GM23338 (cell line): ENCODE measurements around the gene SBSN. TPM values are rescaled to one million over a fixed set of nuclear protein-coding genes. Genes with fewer than 3 reads are reported as not detected.

Experiments
- ATAC-seq: fragments of 200-7000 bp; cut with Tn5 transposase; 3 replicates; pipeline ENCODE4 v1.9.1; 2020
- DNase-seq: peaks from one replicate; pipeline ENCODE4 v3.0.0-alpha.2; 2015; ENCODE audit warnings: low spot score
- H2AFZ ChIP-seq: fragments of 200-600 bp; sonication (generic); 2 replicates; pipeline ENCODE4 v1.8.0; 2016; ENCODE audit warnings: antibody characterized with exemption, mild to moderate bottlenecking, moderate library complexity
- H3F3A ChIP-seq: fragments of 200-600 bp; sonication (generic); replicated peaks from 2 replicates; pipeline ENCODE4 v1.8.0; 2017; ENCODE audit warnings: antibody characterized with exemption, mixed run types, low read depth
- H3K27ac ChIP-seq: fragments of 200-600 bp; sonication (generic); 2 replicates; pipeline ENCODE4 v1.6.1; 2016; ENCODE audit warnings: low read depth
- H3K27me3 ChIP-seq: fragments of 200-600 bp; sonication (generic); 2 replicates; pipeline ENCODE4 v1.8.0; 2016; ENCODE audit warnings: mild to moderate bottlenecking, mixed run types, moderate library complexity; ENCODE audit not compliant: insufficient read depth
- H3K36me3 ChIP-seq: fragments of 200-600 bp; sonication (generic); 2 replicates; pipeline ENCODE4 v1.8.0; 2016; ENCODE audit warnings: mild to moderate bottlenecking; ENCODE audit not compliant: insufficient read depth
- H3K4me1 ChIP-seq: fragments of 200-600 bp; sonication (generic); 2 replicates; pipeline ENCODE4 v1.8.0; 2016; ENCODE audit warnings: mild to moderate bottlenecking, moderate library complexity; ENCODE audit not compliant: insufficient read depth
- H3K4me2 ChIP-seq: fragments of 200-600 bp; sonication (generic); 2 replicates; pipeline ENCODE4 v1.7.1; 2017; ENCODE audit warnings: mixed run types
- H3K4me3 ChIP-seq: fragments of 200-600 bp; sonication (generic); 2 replicates; pipeline ENCODE4 v1.6.1; 2016; ENCODE audit warnings: mixed run types
- H3K79me2 ChIP-seq: fragments of 200-600 bp; sonication (generic); replicated peaks from 2 replicates; pipeline ENCODE4 v1.8.0; 2017; ENCODE audit warnings: mild to moderate bottlenecking; ENCODE audit not compliant: insufficient read depth
- H3K9me2 ChIP-seq: fragments of 200-600 bp; sonication (generic); 2 replicates; pipeline ENCODE4 v1.8.0; 2017; ENCODE audit not compliant: insufficient read depth
- H4K20me1 ChIP-seq: fragments of 200-600 bp; sonication (generic); replicated peaks from 2 replicates; pipeline ENCODE4 v1.8.0; 2017; ENCODE audit warnings: mild to moderate bottlenecking; ENCODE audit not compliant: insufficient read depth
- H3K27ac Mint-ChIP-seq: 2 replicates; pipeline ENCODE4 v1.8.0; 2020; ENCODE audit warnings: inconsistent platforms, mild to moderate bottlenecking, moderate library complexity, mixed read lengths
- H3K27me3 Mint-ChIP-seq: 3 replicates; pipeline ENCODE4 v1.8.0; 2022; ENCODE audit warnings: low read depth, mild to moderate bottlenecking, moderate library complexity, mixed read lengths, inconsistent platforms; ENCODE audit not compliant: insufficient read depth, poor library complexity
- H3K36me3 Mint-ChIP-seq: 3 replicates; pipeline ENCODE4 v1.8.0; 2021; ENCODE audit warnings: low read depth, mild to moderate bottlenecking, inconsistent platforms, moderate library complexity, mixed read lengths
- H3K4me1 Mint-ChIP-seq: 3 replicates; pipeline ENCODE4 v1.8.0; 2020; ENCODE audit warnings: mild to moderate bottlenecking, inconsistent platforms, mixed read lengths
- H3K4me3 Mint-ChIP-seq: 3 replicates; pipeline ENCODE4 v1.8.0; 2021; ENCODE audit warnings: moderate library complexity, mild to moderate bottlenecking, inconsistent platforms, mixed read lengths
- H3K9me3 Mint-ChIP-seq: 3 replicates; pipeline ENCODE4 v1.8.0; 2020; ENCODE audit warnings: moderate library complexity, mild to moderate bottlenecking, inconsistent platforms, mixed read lengths
- CREB1 ChIP-seq: fragments of 250-450 bp; sonication (Bioruptor Pico); IDR thresholded peaks from 2 replicates; pipeline ENCODE4 v1.5.0; 2020; ENCODE audit warnings: low read depth, mild to moderate bottlenecking, moderate library complexity
- CTCF ChIP-seq, 2 experiments: fragments of 200-600 bp in 1 of 2; sonication (generic) in 1 of 2; conservative IDR thresholded peaks; 2 replicates each; pipeline versions ENCODE4 v1.5.1 to v1.6.1; 2016 to 2017; ENCODE audit warnings: antibody characterized with exemption in 2 of 2, low read depth in 2 of 2, mild to moderate bottlenecking in 2 of 2, moderate library complexity in 1 of 2
- ETS1 ChIP-seq: IDR thresholded peaks from 2 replicates; pipeline ENCODE4 v1.6.1; 2016; ENCODE audit warnings: antibody characterized with exemption
- EZH2 ChIP-seq: fragments of 200-600 bp; sonication (generic); IDR thresholded peaks from one replicate; pipeline ENCODE4 v1.8.0; 2017; ENCODE audit warnings: antibody characterized with exemption, mild to moderate bottlenecking, low read depth; ENCODE audit not compliant: unreplicated experiment
- EZH2phosphoT487 ChIP-seq: fragments of 200-600 bp; sonication (generic); IDR thresholded peaks from one replicate; pipeline ENCODE4 v1.8.1; 2018; ENCODE audit warnings: antibody characterized with exemption; ENCODE audit not compliant: unreplicated experiment
- JUNB ChIP-seq: IDR thresholded peaks from one replicate; pipeline ENCODE4 v1.6.1; 2016; ENCODE audit warnings: antibody characterized with exemption; ENCODE audit not compliant: unreplicated experiment
- NANOG ChIP-seq: IDR thresholded peaks from 2 replicates; pipeline ENCODE4 v1.6.1; 2016; ENCODE audit warnings: antibody characterized with exemption, borderline replicate concordance
- POLR2AphosphoS5 ChIP-seq: IDR thresholded peaks from 2 replicates; pipeline ENCODE4 v1.6.1; 2016; ENCODE audit warnings: antibody characterized with exemption, low read depth
- STAT1 ChIP-seq: IDR thresholded peaks from one replicate; pipeline ENCODE4 v1.6.1; 2016; ENCODE audit warnings: antibody characterized with exemption; ENCODE audit not compliant: unreplicated experiment
- ZNF114 ChIP-seq: fragments of 250-450 bp; sonication (Bioruptor Pico); IDR thresholded peaks from 2 replicates; pipeline ENCODE4 v1.5.0; 2020; ENCODE audit warnings: mild to moderate bottlenecking, moderate library complexity
- ZNF331 ChIP-seq: fragments of 250-450 bp; sonication (Bioruptor Pico); IDR thresholded peaks from 2 replicates; pipeline ENCODE4 v1.5.0; 2020; ENCODE audit warnings: low read depth, mild to moderate bottlenecking, moderate library complexity
- polyA plus RNA-seq: library from polyadenylated mRNA; unstranded; fragments of >200 nt; fragmentation: Nextera tagmentation; extraction: Ambion mirVana; gene quantifications from 2 replicates; pipeline ENCODE4 v1.2.1, GENCODE V29; 2016
- total RNA-seq: library from RNA; depleted of rRNA; stranded (reverse); fragments of >200 nt; shearing (Covaris generic); gene quantifications from 2 replicates; pipeline ENCODE4 v1.2.3, GENCODE V29; 2014

Gene SBSN
- total and polyA plus RNA-seq, 2 experiments from 2014 or later: 0.39 TPM; not detected in 1

DNA sequence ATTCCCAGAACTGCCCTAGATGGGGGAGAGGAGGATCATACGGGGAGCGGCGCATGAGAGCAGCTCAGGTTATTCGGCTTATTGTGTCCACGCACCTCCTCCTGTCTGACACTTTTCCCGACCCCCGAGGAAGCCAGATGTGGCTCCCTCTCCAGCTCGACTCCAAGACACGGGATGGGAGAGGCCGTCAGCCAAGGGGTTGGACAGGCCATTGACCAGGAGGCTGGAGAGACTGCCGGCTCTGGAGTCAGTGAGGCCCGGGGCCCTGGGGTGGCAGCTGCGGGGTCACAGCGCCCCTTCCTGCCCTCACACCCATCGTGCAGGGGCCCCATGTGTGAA, 17.5 kb downstream of the SBSN start:
- peaks cover 5% of the 10 kb centered on the region for H4K20me1 ChIP-seq
- peaks cover 20% of the 10 kb centered on the region for H3K36me3 ChIP-seq
- peak overlapping the region; percentile 87 for H3K4me3 ChIP-seq
- H2AFZ ChIP-seq: peak overlapping the region; percentile 91
- no peaks in the 10 kb centered on the region for H3K9me2 ChIP-seq
- H3K27me3 Mint-ChIP-seq: peaks cover 14% of the 10 kb centered on the region
- DNase-seq: no peak
- no peak overlapping the region for H3K27ac ChIP-seq
- H3K79me2 ChIP-seq: peaks cover 33% of the 10 kb centered on the region
- H3F3A ChIP-seq: 0 out of 2 replicates have a peak, but pooled peaks cover 3% of the 10 kb centered on the region
- H3K36me3 Mint-ChIP-seq: peaks cover 35% of the 10 kb centered on the region
- H3K4me1 ChIP-seq: peaks cover 27% of the 10 kb centered on the region
- H3K9me3 Mint-ChIP-seq: no peaks in the 10 kb centered on the region; the same call in 1 of the 3 replicates
- H3K4me2 ChIP-seq: peak overlapping the region; percentile 79
- H3K4me1 Mint-ChIP-seq: peaks cover 33% of the 10 kb centered on the region
- H3K27me3 ChIP-seq: peaks cover 2% of the 10 kb centered on the region; the same call in 1 of the 2 replicates
- peak overlapping the region; percentile 97 for H3K4me3 Mint-ChIP-seq
- TF ChIP-seq ETS1: no peak
- no peak for TF ChIP-seq JUNB
- no peak for TF ChIP-seq ZNF114 (CRISPR knock-in tag)
- no peak for TF ChIP-seq EZH2
- no peak for TF ChIP-seq POLR2AphosphoS5
- TF ChIP-seq CREB1: no peak
- ATAC-seq: peak; percentile 3
- no peak overlapping the region for H3K27ac Mint-ChIP-seq

DNA sequence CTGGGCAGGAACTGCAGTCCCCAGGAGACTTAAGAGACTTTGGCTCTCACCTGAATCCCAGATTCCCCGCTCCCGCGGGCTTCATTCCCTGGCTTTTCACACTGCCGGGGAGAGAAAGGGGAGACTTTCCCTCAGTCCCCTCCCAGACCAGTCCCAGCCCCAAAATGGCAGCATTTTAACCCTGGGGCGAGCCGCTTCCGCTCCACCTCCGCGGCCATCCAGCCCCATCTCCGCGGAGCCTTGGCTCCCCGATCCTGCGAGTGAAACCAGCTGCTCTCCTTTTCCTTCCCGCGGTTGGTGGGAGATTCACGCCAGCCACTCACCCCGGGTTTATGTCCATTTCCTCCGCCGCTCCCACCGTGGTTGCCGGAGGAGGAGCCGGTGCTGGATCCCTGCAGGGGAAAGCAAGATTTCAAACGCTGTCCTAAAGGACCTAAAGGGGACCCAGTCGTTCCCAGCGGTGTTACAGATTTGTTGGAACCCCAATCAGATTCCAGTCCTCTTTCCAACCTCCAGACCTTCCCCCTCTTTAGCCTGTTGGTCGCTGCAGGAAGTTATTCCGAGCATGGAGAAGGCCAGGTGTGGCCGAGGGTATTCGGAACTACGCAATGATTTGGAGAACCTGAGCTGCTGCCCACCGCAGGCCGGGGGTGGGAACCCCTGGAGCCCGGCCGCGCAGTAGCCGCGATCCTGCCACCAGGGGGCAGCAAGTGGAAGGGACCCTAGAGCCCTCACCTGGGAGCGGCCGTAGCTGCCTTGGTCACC, 18.1 kb downstream of the SBSN start:
- H3K27me3 ChIP-seq: peaks cover 2% of the 10 kb centered on the region; the same call in 1 of the 2 replicates
- peak; percentile 82 for ATAC-seq

More for the DNA sequence above, 18.1 kb downstream of the SBSN start:
- TF ChIP-seq EZH2 (no peak), NANOG (no peak), CREB1 (peak; percentile 44; the same call in 1 of the 2 replicates), ETS1 (no peak), EZH2phosphoT487 (no peak), JUNB (no peak), CTCF (conservative IDR thresholded peaks at IDR 0.05; ENCODE audit: low read depth in 2 of 2) (peak; percentile 86 to 97), ZNF331 (CRISPR knock-in tag) (no peak), POLR2AphosphoS5 (peak; percentile 95), STAT1 (no peak)
- Histone ChIP-seq H2AFZ (peak overlapping the region; percentile 43; the same call in 1 of the 2 replicates), H3K36me3 (peaks cover 25% of the 10 kb centered on the region), H3K4me1 (peaks cover 27% of the 10 kb centered on the region), H3K79me2 (peaks cover 33% of the 10 kb centered on the region), H3K27ac (peak overlapping the region; percentile 93), H3K9me2 (no peaks in the 10 kb centered on the region), H3K4me3 (peak overlapping the region; percentile 87), H3F3A (0 out of 2 replicates have a peak, but pooled peaks cover 3% of the 10 kb centered on the region), H3K4me2 (peak overlapping the region; percentile 98), H4K20me1 (peaks cover 6% of the 10 kb centered on the region)
- H3K9me3 Mint-ChIP-seq: no peaks in the 10 kb centered on the region; the same call in 1 of the 3 replicates
- peak; percentile 97 for DNase-seq
- peaks cover 15% of the 10 kb centered on the region for H3K27me3 Mint-ChIP-seq
- peak overlapping the region; percentile 99 for H3K27ac Mint-ChIP-seq
- H3K4me3 Mint-ChIP-seq: peak overlapping the region; percentile 97
- peaks cover 33% of the 10 kb centered on the region for H3K4me1 Mint-ChIP-seq
- peaks cover 40% of the 10 kb centered on the region for H3K36me3 Mint-ChIP-seq
